ENCODE data around the gene LMF1. TPM values are rescaled to one million over a fixed set of nuclear protein-coding genes. Genes with fewer than 3 reads are reported as not detected.

Gene LMF1
- total RNA-seq, 1 donor = 35.8 TPM

DNA sequence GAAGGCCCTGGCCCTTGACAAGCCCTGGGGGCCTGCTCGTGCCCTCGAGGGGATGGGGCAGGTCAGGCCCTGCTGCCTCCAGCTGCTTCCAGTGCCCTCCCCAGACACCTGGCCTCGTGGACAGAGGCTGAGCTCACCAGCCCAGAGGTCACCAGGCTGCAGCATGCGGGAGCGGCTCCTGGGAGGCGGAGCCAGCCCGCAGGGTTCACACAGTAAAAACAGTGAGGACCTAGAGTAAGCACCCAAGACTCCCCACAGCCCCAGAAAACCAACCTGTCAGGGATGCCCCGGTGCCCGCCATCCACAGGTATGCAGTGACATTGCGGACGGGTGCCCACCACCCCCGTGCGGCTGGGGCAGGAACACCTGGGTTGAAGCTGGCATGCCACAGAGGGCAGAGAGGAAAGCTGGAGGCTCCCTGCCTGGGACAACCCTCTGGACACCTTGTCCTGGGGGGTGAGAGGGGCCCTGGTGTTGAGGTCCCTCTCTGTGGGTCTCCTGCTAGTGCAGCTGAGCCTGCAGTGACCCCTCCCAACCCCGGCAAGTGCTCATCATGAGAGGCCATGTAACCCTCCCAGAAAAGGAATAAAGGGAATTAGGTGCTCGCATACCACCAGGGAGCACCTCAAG lies 62.1 kb downstream of the LMF1 start:
- no peak for DNase-seq (ENCODE audit: insufficient read length, low spot score, missing footprints)
- H3K4me1 ChIP-seq (ENCODE audit: insufficient read depth, low read length) = no peaks in the 10 kb centered on the region
- H3K4me3 ChIP-seq (ENCODE audit: insufficient read depth, low read length) = no peak overlapping the region
- H3K27ac ChIP-seq (ENCODE audit: low read depth, low read length) = no peak overlapping the region
- H3K36me3 ChIP-seq (ENCODE audit: insufficient read depth, low read length) = no peaks in the 10 kb centered on the region
- H3K79me2 ChIP-seq (ENCODE audit: insufficient read depth, low read length) = no peaks in the 10 kb centered on the region
- H3K27me3 ChIP-seq (ENCODE audit: insufficient read depth, low read length) = no peaks in the 10 kb centered on the region
- H3K9me3 ChIP-seq (ENCODE audit: low read depth, low read length) = no peaks in the 10 kb centered on the region
- H3K4me2 ChIP-seq (ENCODE audit: insufficient read depth, low read length) = no peak overlapping the region
- H2AFZ ChIP-seq (ENCODE audit: low read length) = no peak overlapping the region
- H4K20me1 ChIP-seq (ENCODE audit: insufficient read depth, low read length) = no peaks in the 10 kb centered on the region
- no peak for TF ChIP-seq CTCF (IDR thresholded peaks at IDR 0.05; ENCODE audit: extremely low read depth, low read depth, low read length)

DNA sequence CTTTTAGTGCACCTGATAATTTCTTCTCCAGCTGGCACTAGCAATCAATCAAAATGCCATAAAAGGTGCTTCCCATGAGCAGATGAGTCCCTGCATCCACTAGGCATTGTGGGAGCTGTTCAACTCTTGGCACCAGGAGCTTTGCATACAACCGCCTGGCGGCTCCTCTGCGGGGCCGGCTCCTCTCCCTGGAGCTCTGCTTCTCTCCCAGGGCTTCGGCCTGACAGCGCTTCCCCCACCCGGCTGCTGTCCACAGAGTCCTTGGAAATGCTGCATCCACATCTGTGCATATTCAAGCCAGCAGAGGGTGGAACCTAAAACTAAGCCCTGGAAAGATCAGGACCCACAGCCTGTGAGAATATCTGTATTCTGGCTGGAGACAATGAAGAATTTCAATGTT lies 62.9 kb downstream of the LMF1 start:
- H3K9me3 ChIP-seq (ENCODE audit: low read depth, low read length) = no peaks in the 10 kb centered on the region
- H3K4me2 ChIP-seq (ENCODE audit: insufficient read depth, low read length) = no peak overlapping the region
- DNase-seq (ENCODE audit: insufficient read length, low spot score, missing footprints) = no peak
- no peaks in the 10 kb centered on the region for H3K27me3 ChIP-seq (ENCODE audit: insufficient read depth, low read length)
- no peak for TF ChIP-seq CTCF (IDR thresholded peaks at IDR 0.05; ENCODE audit: extremely low read depth, low read depth, low read length)
- H3K79me2 ChIP-seq (ENCODE audit: insufficient read depth, low read length) = no peaks in the 10 kb centered on the region
- H4K20me1 ChIP-seq (ENCODE audit: insufficient read depth, low read length) = no peaks in the 10 kb centered on the region
- no peaks in the 10 kb centered on the region for H3K4me1 ChIP-seq (ENCODE audit: insufficient read depth, low read length)
- H3K27ac ChIP-seq (ENCODE audit: low read depth, low read length) = no peak overlapping the region
- H3K36me3 ChIP-seq (ENCODE audit: insufficient read depth, low read length) = no peaks in the 10 kb centered on the region
- no peak overlapping the region for H3K4me3 ChIP-seq (ENCODE audit: insufficient read depth, low read length)
- H2AFZ ChIP-seq (ENCODE audit: low read length) = no peak overlapping the region

DNA sequence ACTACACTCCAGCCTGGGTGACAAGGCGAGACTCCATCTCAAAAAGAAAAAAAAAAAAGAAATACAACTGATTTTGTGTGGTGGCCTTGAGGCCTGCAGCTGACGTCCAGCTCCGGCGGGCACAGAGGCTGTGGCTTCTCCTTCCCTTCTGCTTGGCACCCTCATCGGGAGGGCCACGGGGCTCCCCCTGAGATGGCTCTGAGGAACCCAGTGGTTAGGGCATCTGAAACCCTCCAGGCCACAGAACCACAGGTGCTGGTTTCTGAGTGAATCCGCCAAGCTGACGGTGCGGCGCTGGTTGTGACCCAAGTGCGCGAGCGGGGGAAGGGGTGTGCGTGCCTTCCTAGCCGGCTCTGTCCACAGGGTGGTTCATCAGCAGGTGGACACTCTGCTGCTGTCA lies 63.4 kb downstream of the LMF1 start:
- no peaks in the 10 kb centered on the region for H4K20me1 ChIP-seq (ENCODE audit: insufficient read depth, low read length)
- DNase-seq (ENCODE audit: insufficient read length, low spot score, missing footprints) = no peak
- H3K36me3 ChIP-seq (ENCODE audit: insufficient read depth, low read length) = no peaks in the 10 kb centered on the region
- no peak overlapping the region for H2AFZ ChIP-seq (ENCODE audit: low read length)
- no peak for TF ChIP-seq CTCF (IDR thresholded peaks at IDR 0.05; ENCODE audit: extremely low read depth, low read depth, low read length)
- no peaks in the 10 kb centered on the region for H3K79me2 ChIP-seq (ENCODE audit: insufficient read depth, low read length)
- no peak overlapping the region for H3K4me2 ChIP-seq (ENCODE audit: insufficient read depth, low read length)
- H3K27me3 ChIP-seq (ENCODE audit: insufficient read depth, low read length) = no peaks in the 10 kb centered on the region
- no peaks in the 10 kb centered on the region for H3K4me1 ChIP-seq (ENCODE audit: insufficient read depth, low read length)
- no peaks in the 10 kb centered on the region for H3K9me3 ChIP-seq (ENCODE audit: low read depth, low read length)
- H3K27ac ChIP-seq (ENCODE audit: low read depth, low read length) = no peak overlapping the region
- no peak overlapping the region for H3K4me3 ChIP-seq (ENCODE audit: insufficient read depth, low read length)

- Histone ChIP-seq H3K27me3 (ENCODE audit: insufficient read depth, low read length) (no peaks in the 10 kb centered on the region), H3K4me2 (ENCODE audit: insufficient read depth, low read length) (no peak overlapping the region), H3K4me3 (ENCODE audit: insufficient read depth, low read length) (no peak overlapping the region), H3K4me1 (ENCODE audit: insufficient read depth, low read length) (no peaks in the 10 kb centered on the region), H2AFZ (ENCODE audit: low read length) (no peak overlapping the region), H3K79me2 (ENCODE audit: insufficient read depth, low read length) (no peaks in the 10 kb centered on the region), H3K27ac (ENCODE audit: low read depth, low read length) (no peak overlapping the region), H3K9me3 (ENCODE audit: low read depth, low read length) (no peaks in the 10 kb centered on the region), H3K36me3 (ENCODE audit: insufficient read depth, low read length) (no peaks in the 10 kb centered on the region), H4K20me1 (ENCODE audit: insufficient read depth, low read length) (no peaks in the 10 kb centered on the region)
- no peak for DNase-seq (ENCODE audit: insufficient read length, low spot score, missing footprints)
- no peak for TF ChIP-seq CTCF (IDR thresholded peaks at IDR 0.05; ENCODE audit: extremely low read depth, low read depth, low read length)
These were observed 64.5 kb downstream of the LMF1 start for GRCh38 chr16:906296-906695.

Data from osteoblast (primary cell).